ENCODE measurements around the gene OGDH.

OGDH gene

GRCh38 chr7:44615793-44616192, 9.4 kb downstream of the OGDH start:
- no peak for DNase-seq (ENCODE audit: extremely low spot score)
- ChIA-PET CTCF (interaction anchor here (1.5 to 2.1 kb wide), 3 partner anchors 13 to 229 kb away, joined by 3 to 4 read pairs (median 3); no protein-coding TSS in a partner anchor), POLR2A (no interaction called here)
- no peak for TF ChIP-seq CTCF (IDR thresholded peaks at IDR 0.05; ENCODE audit: control extremely low read depth, extremely low read depth, low read depth, missing control alignments)

- TF ChIP-seq CTCF (IDR thresholded peaks at IDR 0.05; ENCODE audit: control extremely low read depth, extremely low read depth, low read depth, missing control alignments), result no peak
- ChIA-PET CTCF (interaction anchor here (1.2 to 2.1 kb wide), 6 partner anchors 14 to 228 kb away, joined by 3 to 6 read pairs (median 4); no protein-coding TSS in a partner anchor), POLR2A (no interaction called here)
- no peak for DNase-seq (ENCODE audit: extremely low spot score)
Observed at GRCh38 chr7:44616545-44616944, 10.1 kb downstream of the OGDH start.

- no peak for TF ChIP-seq CTCF (IDR thresholded peaks at IDR 0.05; ENCODE audit: control extremely low read depth, extremely low read depth, low read depth, missing control alignments)
- peak; percentile 24 for DNase-seq (ENCODE audit: extremely low spot score)
- ChIA-PET CTCF (interaction anchor here (1.1 to 1.7 kb wide), 6 partner anchors 11 to 227 kb away, joined by 3 to 6 read pairs (median 4); partner anchors contain the start of gene OGDH), POLR2A (no interaction called here)
Observed at GRCh38 chr7:44617225-44617890, 10.9 kb downstream of the OGDH start.

- no peak for DNase-seq (ENCODE audit: extremely low spot score)
- ChIA-PET POLR2A (no interaction called here), CTCF (interaction anchor here (1.7 kb wide), 1 partner anchor 131 kb away, joined by 4 read pairs; no protein-coding TSS in a partner anchor)
- TF ChIP-seq CTCF (IDR thresholded peaks at IDR 0.05; ENCODE audit: control extremely low read depth, extremely low read depth, low read depth, missing control alignments), result no peak
Observed at GRCh38 chr7:44618045-44618444, 11.6 kb downstream of the OGDH start.

- ChIA-PET CTCF (no interaction called here), POLR2A (no interaction called here)
- no peak for TF ChIP-seq CTCF (IDR thresholded peaks at IDR 0.05; ENCODE audit: control extremely low read depth, extremely low read depth, low read depth, missing control alignments)
- DNase-seq (ENCODE audit: extremely low spot score), result no peak
Observed at GRCh38 chr7:44618753-44619152, 12.3 kb downstream of the OGDH start.

GRCh38 chr7:44621034-44621749, 14.8 kb downstream of the OGDH start:
- no peak for TF ChIP-seq CTCF (IDR thresholded peaks at IDR 0.05; ENCODE audit: control extremely low read depth, extremely low read depth, low read depth, missing control alignments)
- DNase-seq (ENCODE audit: extremely low spot score), result no peak
- POLR2A ChIA-PET, result interaction anchor here (0.6 to 1.2 kb wide), 2 partner anchors 129 to 179 kb away, joined by 3 to 5 read pairs; no protein-coding TSS in a partner anchor
- CTCF ChIA-PET, result interaction anchor here (1.1 to 1.9 kb wide), 4 partner anchors 10 to 18 kb away, joined by 3 to 8 read pairs (median 4); no protein-coding TSS in a partner anchor
